H1 (cell line): ENCODE data around the gene CCDC18. TPM values are rescaled to one million over a fixed set of nuclear protein-coding genes. Genes with fewer than 3 reads are reported as not detected.

ENCODE experiments used
- KDM4A ChIP-seq: IDR thresholded peaks from one replicate; pipeline ENCODE4 v1.7.1; 2012; ENCODE audit warnings: low read depth, mild to moderate bottlenecking, moderate library complexity, low read length, inconsistent platforms; ENCODE audit not compliant: severe bottlenecking
- TBP ChIP-seq: IDR thresholded peaks from 2 replicates; pipeline ENCODE4 v1.6.1; 2011; ENCODE audit warnings: low read depth, low read length, improper control_type of control experiment
- polyA plus RNA-seq, 7 experiments: library from polyadenylated mRNA; depleted of rRNA in 3 of 7; stranded (reverse) in 5 of 7; unstranded in 2 of 7; fragments of >200 nt in 5 of 7; fragments of 200-250 nt in 2 of 7; gene quantifications; 1 replicate in 5 of 7; 2 replicates in 1 of 7; 4 replicates in 1 of 7; pipeline versions ENCODE4 v1.2.1 to v1.2.3, GENCODE V29; 2011 to 2013; ENCODE audit warnings: missing spikeins in 2 of 7, mixed read lengths in 2 of 7
- total RNA-seq: library from RNA; stranded (reverse); fragmentation: NEBNext Ultra II Directional; extraction: Animal tissue kit (Norgen Biotek cat#: 25700); gene quantifications from 2 replicates; pipeline ENCODE4 v1.2.1, GENCODE V29; 2021
- TF ChIP-seq, protein P1 (sequence below): IDR thresholded peaks from 2 replicates; pipeline ENCODE4 v1.6.1; 2012; ENCODE audit warnings: inconsistent platforms

CCDC18 gene
- total and polyA plus RNA-seq, 2 of the 8 experiments (the other 6 are each of a cell fraction or from before 2014, with no cell fraction given), result 3.0 to 21.2 TPM

- TF ChIP-seq, protein P1, sequence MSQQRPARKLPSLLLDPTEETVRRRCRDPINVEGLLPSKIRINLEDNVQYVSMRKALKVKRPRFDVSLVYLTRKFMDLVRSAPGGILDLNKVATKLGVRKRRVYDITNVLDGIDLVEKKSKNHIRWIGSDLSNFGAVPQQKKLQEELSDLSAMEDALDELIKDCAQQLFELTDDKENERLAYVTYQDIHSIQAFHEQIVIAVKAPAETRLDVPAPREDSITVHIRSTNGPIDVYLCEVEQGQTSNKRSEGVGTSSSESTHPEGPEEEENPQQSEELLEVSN, result no peak
- no peak for TF ChIP-seq TBP
- no peak for TF ChIP-seq KDM4A
These were observed 2.5 kb upstream of the CCDC18 start (continued) for GRCh38 chr1:93177991-93178390.
